H1 (cell line): ENCODE results near the gene JUP. TPM values are rescaled to one million over a fixed set of nuclear protein-coding genes. Genes with fewer than 3 reads are reported as not detected.

Experiments used
- ATF3 ChIP-seq: IDR thresholded peaks from 2 replicates; pipeline ENCODE4 v1.6.1; 2011; ENCODE audit warnings: low read depth, mild to moderate bottlenecking, low read length; ENCODE audit not compliant: insufficient read depth
- BACH1 ChIP-seq: IDR thresholded peaks from 2 replicates; pipeline ENCODE4 v1.6.1; 2012; ENCODE audit warnings: low read length, improper control_type of control experiment
- BRCA1 ChIP-seq: IDR thresholded peaks from 2 replicates; pipeline ENCODE4 v1.6.1; 2012; ENCODE audit warnings: low read depth, low read length, improper control_type of control experiment
- CHD2 ChIP-seq: IDR thresholded peaks from 2 replicates; pipeline ENCODE4 v1.6.1; 2012; ENCODE audit warnings: low read length, improper control_type of control experiment
- CREB1 ChIP-seq: IDR thresholded peaks from 2 replicates; pipeline ENCODE4 v1.6.1; 2012; ENCODE audit warnings: inconsistent platforms
- CTBP2 ChIP-seq: IDR thresholded peaks from 2 replicates; pipeline ENCODE4 v1.7.0; 2011; ENCODE audit warnings: borderline replicate concordance, mild to moderate bottlenecking, moderate library complexity, mixed read lengths, low read length; ENCODE audit not compliant: insufficient read depth, insufficient read length
- FOSL1 ChIP-seq: IDR thresholded peaks from 2 replicates; pipeline ENCODE4 v1.6.1; 2011; ENCODE audit warnings: mild to moderate bottlenecking, low read depth, low read length, moderate library complexity; ENCODE audit not compliant: insufficient read depth
- HDAC2 ChIP-seq, 2 experiments: fragments of 300-600 bp in 1 of 2; sonication (generic) in 1 of 2; IDR thresholded peaks; 2 replicates each; pipeline ENCODE4 v1.6.1; 2011 to 2012; ENCODE audit warnings: low read depth in 2 of 2, low read length in 2 of 2, mild to moderate bottlenecking in 2 of 2, moderate library complexity in 2 of 2, borderline replicate concordance in 1 of 2, inconsistent platforms in 1 of 2
- JUN ChIP-seq: IDR thresholded peaks from 2 replicates; pipeline ENCODE4 v1.6.1; 2011; ENCODE audit warnings: low read depth, mild to moderate bottlenecking, improper control_type of control experiment, low read length
- KDM1A ChIP-seq: fragments of 200-600, 300-600 bp; sonication (generic); IDR thresholded peaks from 2 replicates; pipeline ENCODE4 v1.7.1; 2016; ENCODE audit warnings: mild to moderate bottlenecking, low read length, borderline replicate concordance
- KDM5A ChIP-seq: fragments of 200-600 bp; IDR thresholded peaks from 2 replicates; pipeline ENCODE4 v1.7.1; 2012; ENCODE audit warnings: mild to moderate bottlenecking, low read length, inconsistent platforms, mixed read lengths
- PHF8 ChIP-seq: fragments of 200-600 bp; sonication (generic); conservative IDR thresholded peaks from 2 replicates; pipeline ENCODE4 v1.7.1; 2012; ENCODE audit warnings: low read depth, mild to moderate bottlenecking, inconsistent platforms, low read length, moderate library complexity
- POU5F1 ChIP-seq: IDR thresholded peaks from 2 replicates; pipeline ENCODE4 v1.6.1; 2011; ENCODE audit warnings: low read depth, mild to moderate bottlenecking, low read length, moderate library complexity
- RNF2 ChIP-seq: fragments of 200-900, 300-1000 bp; sonication (generic); IDR thresholded peaks from 2 replicates; pipeline ENCODE4 v1.7.1; 2016; ENCODE audit warnings: borderline replicate concordance, low read depth, mild to moderate bottlenecking, antibody characterized with exemption, low read length; ENCODE audit not compliant: poor library complexity, severe bottlenecking; ENCODE audit errors: missing control alignments
- SIX5 ChIP-seq: IDR thresholded peaks from 2 replicates; pipeline ENCODE4 v1.6.1; 2011; ENCODE audit warnings: mild to moderate bottlenecking, low read depth, low read length
- SP4 ChIP-seq: IDR thresholded peaks from 2 replicates; pipeline ENCODE4 v1.6.1; 2012; ENCODE audit warnings: low read length, inconsistent platforms
- SUZ12 ChIP-seq: fragments of 200-600 bp; sonication (generic); IDR thresholded peaks from 2 replicates; pipeline ENCODE4 v1.6.1; 2012; ENCODE audit warnings: mild to moderate bottlenecking, inconsistent platforms, low read length, moderate library complexity, mixed read lengths
- TAF7 ChIP-seq: optimal IDR thresholded peaks from 2 replicates; pipeline ENCODE3; 2011; ENCODE audit warnings: low read depth, mild to moderate bottlenecking, inconsistent platforms, low read length, moderate library complexity, borderline replicate concordance
- TBP ChIP-seq: IDR thresholded peaks from 2 replicates; pipeline ENCODE4 v1.6.1; 2011; ENCODE audit warnings: low read depth, low read length, improper control_type of control experiment
- TCF12 ChIP-seq: IDR thresholded peaks from 2 replicates; pipeline ENCODE4 v1.6.1; 2011; ENCODE audit warnings: low read depth, mild to moderate bottlenecking, low read length
- USF2 ChIP-seq: IDR thresholded peaks from 2 replicates; pipeline ENCODE4 v1.6.1; 2011; ENCODE audit warnings: low read length, improper control_type of control experiment
- ZNF274 ChIP-seq: IDR thresholded peaks from 2 replicates; pipeline ENCODE4 v1.7.0; 2012; ENCODE audit warnings: low read length, borderline replicate concordance; ENCODE audit errors: extremely low read depth
- polyA plus RNA-seq, 7 experiments: library from polyadenylated mRNA; depleted of rRNA in 3 of 7; stranded (reverse) in 5 of 7; unstranded in 2 of 7; fragments of >200 nt in 5 of 7; fragments of 200-250 nt in 2 of 7; gene quantifications; 1 replicate in 5 of 7; 2 replicates in 1 of 7; 4 replicates in 1 of 7; pipeline versions ENCODE4 v1.2.1 to v1.2.3, GENCODE V29; 2011 to 2013; ENCODE audit warnings: missing spikeins in 2 of 7, mixed read lengths in 2 of 7
- total RNA-seq: library from RNA; stranded (reverse); fragmentation: NEBNext Ultra II Directional; extraction: Animal tissue kit (Norgen Biotek cat#: 25700); gene quantifications from 2 replicates; pipeline ENCODE4 v1.2.1, GENCODE V29; 2021

The JUP gene
- total and polyA plus RNA-seq, 2 of the 8 experiments (the other 6 are each of a cell fraction or from before 2014, with no cell fraction given), result 62.8 to 102 TPM

GRCh38 chr17:41734139-41734948 lies 52.2 kb downstream of the JUP start, which contains the start of gene HAP1 (continued):
- TF ChIP-seq CHD2 (no peak), RNF2 (no peak), BRCA1 (no peak; the same call in 1 of the 2 replicates), SUZ12 (peak; percentile 62), KDM1A (no peak), SIX5 (no peak), CREB1 (peak; percentile 36; the same call in 1 of the 2 replicates), TCF12 (no peak), TBP (peak; percentile 98), ZNF274 (no peak), POU5F1 (no peak), PHF8 (peak; percentile 87), ATF3 (no peak), SP4 (no peak), HDAC2 (IDR thresholded peaks at IDR 0.05; ENCODE audit: borderline replicate concordance in 1 of 2, low read depth in 2 of 2, low read length in 2 of 2) (no peak; a peak in 1 of 4 replicates), CTBP2 (peak; percentile 30), KDM5A (no peak), JUN (no peak), FOSL1 (no peak), USF2 (no peak), BACH1 (no peak), TAF7 (peak; percentile 98)
